Testis (tissue), 3 donors: ENCODE measurements around the gene LRMDA. TPM values are rescaled to one million over a fixed set of nuclear protein-coding genes. Genes with fewer than 3 reads are reported as not detected.
"Not testable (repeated sequence)": the region's sequence is repeated elsewhere in the genome, so short reads cannot be mapped to it uniquely, and the experiment has no call there.

Source experiments
- DNase-seq: peaks from one replicate; pipeline ENCODE4 v3.0.0-alpha.2; 2019
- H3K27ac ChIP-seq, 2 donors: fragments of 200-600 bp; sonication (generic); one replicate each; pipeline ENCODE4 v1.5.1; 2019
- H3K27me3 ChIP-seq: fragments of 200-600 bp; sonication (generic); one replicate; pipeline ENCODE4 v1.5.1; 2019
- H3K36me3 ChIP-seq: fragments of 200-600 bp; sonication (generic); one replicate; pipeline ENCODE4 v1.5.1; 2017; ENCODE audit warnings: low read depth; ENCODE audit errors: missing control alignments
- H3K4me1 ChIP-seq: fragments of 200-600 bp; sonication (generic); one replicate; pipeline ENCODE4 v1.5.1; 2019
- H3K4me3 ChIP-seq, 2 donors: fragments of 200-600 bp; sonication (generic); one replicate each; pipeline ENCODE4 v1.5.1; 2017 to 2019
- H3K9me3 ChIP-seq: fragments of 200-600 bp; sonication (generic); one replicate; pipeline ENCODE4 v1.5.1; 2017
- POLR2A ChIP-seq: fragments of 450-650 bp; IDR thresholded peaks from one replicate; pipeline ENCODE4 v1.6.1; 2017; ENCODE audit warnings: antibody characterized with exemption, mild to moderate bottlenecking, moderate library complexity
- WGBS, 2 donors: methylation state at CpG; one replicate each; pipeline ENCODE4 v1.1.5; 2018; 5-methylcytosine and 5-hydroxymethylcytosine counted together
- intact Hi-C: fragments of 100-400 bp; cut with DNase I; formaldehyde crosslinking; loops from one replicate; pipeline ENCODE4 v1.15.1; 2023; ENCODE audit warnings: low total_unique reads
- polyA plus RNA-seq: library from polyadenylated mRNA; stranded (reverse); fragments of 350-450 nt; fragmentation: Illumina TruSeq; extraction: RNeasy Lipid Tissue Mini Kit (QIAGEN cat#74804); gene quantifications from one replicate; pipeline ENCODE4 v1.2.3, GENCODE V29; 2014; ENCODE audit warnings: low read depth, low replicate concordance; ENCODE audit not compliant: insufficient read depth
- total RNA-seq, 2 donors: library from RNA; depleted of rRNA; stranded (reverse); fragments of >200 nt; gene quantifications; one replicate each; pipeline ENCODE4 v1.2.3, GENCODE V29; 2016
- TF ChIP-seq, protein P1 (sequence below), 3 experiments: fragments of 450-650 bp in 2 of 3; fragments of 200-600 bp in 1 of 3; sonication (generic) in 1 of 3; IDR thresholded peaks; one replicate each; pipeline ENCODE4 v1.5.1; 2016 to 2019; ENCODE audit warnings: antibody characterized with exemption in 3 of 3, mild to moderate bottlenecking in 2 of 3, moderate library complexity in 1 of 3

The LRMDA gene
- total and polyA plus RNA-seq, 3 donors from 2014 or later = 7.6 to 13.8 (median 10.6) TPM

DNA sequence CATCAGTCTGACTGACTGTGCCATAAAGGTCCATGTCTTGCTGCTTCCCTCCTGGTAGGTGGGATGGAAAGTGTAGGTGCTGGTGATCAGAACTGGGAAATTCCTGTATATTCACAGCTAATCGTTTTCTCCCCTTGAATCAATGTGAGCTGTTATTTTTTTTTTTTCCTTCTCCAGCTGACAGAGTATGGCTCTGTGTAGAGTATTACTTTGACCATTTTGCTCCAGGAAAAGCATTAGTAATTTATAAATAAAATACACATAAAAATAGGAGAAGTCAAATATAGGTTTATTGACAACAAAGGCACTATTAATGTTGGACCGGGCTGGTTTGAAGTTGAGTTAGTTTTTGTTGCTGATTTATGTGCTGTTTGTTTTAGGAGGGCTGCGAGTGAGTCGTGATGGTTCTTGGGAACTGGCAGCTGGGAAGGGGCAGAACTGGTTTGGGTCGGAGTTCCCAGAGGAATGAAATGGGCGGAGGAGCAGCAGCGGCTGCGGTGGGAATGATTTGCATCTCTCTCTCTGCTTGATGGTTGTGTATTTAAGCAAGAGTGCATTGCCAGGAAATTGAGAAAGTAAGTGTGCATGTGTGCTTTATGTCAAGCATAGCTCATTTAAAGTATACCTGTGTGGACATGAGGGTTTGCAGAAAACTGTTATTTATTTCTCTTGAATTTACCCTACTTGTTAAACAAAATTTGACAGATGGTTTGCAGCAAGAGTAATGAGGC is 80.9 kb downstream of the LRMDA start:
- DNase-seq = no peak
- Histone ChIP-seq H3K9me3 (no peaks in the 10 kb centered on the region), H3K4me1 (no peaks in the 10 kb centered on the region), H3K4me3 (no peak overlapping the region), H3K27me3 (no peaks in the 10 kb centered on the region), H3K36me3 (no peaks in the 10 kb centered on the region), H3K27ac (no peak overlapping the region)
- WGBS, 2 donors = 58 to 83% methylated on average over 8 of the region's 8 CpGs
- TF ChIP-seq POLR2A = no peak
- TF ChIP-seq, protein P1, sequence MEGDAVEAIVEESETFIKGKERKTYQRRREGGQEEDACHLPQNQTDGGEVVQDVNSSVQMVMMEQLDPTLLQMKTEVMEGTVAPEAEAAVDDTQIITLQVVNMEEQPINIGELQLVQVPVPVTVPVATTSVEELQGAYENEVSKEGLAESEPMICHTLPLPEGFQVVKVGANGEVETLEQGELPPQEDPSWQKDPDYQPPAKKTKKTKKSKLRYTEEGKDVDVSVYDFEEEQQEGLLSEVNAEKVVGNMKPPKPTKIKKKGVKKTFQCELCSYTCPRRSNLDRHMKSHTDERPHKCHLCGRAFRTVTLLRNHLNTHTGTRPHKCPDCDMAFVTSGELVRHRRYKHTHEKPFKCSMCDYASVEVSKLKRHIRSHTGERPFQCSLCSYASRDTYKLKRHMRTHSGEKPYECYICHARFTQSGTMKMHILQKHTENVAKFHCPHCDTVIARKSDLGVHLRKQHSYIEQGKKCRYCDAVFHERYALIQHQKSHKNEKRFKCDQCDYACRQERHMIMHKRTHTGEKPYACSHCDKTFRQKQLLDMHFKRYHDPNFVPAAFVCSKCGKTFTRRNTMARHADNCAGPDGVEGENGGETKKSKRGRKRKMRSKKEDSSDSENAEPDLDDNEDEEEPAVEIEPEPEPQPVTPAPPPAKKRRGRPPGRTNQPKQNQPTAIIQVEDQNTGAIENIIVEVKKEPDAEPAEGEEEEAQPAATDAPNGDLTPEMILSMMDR (IDR thresholded peaks at IDR 0.05) = no peak
- intact Hi-C loops = no loop called here

DNA sequence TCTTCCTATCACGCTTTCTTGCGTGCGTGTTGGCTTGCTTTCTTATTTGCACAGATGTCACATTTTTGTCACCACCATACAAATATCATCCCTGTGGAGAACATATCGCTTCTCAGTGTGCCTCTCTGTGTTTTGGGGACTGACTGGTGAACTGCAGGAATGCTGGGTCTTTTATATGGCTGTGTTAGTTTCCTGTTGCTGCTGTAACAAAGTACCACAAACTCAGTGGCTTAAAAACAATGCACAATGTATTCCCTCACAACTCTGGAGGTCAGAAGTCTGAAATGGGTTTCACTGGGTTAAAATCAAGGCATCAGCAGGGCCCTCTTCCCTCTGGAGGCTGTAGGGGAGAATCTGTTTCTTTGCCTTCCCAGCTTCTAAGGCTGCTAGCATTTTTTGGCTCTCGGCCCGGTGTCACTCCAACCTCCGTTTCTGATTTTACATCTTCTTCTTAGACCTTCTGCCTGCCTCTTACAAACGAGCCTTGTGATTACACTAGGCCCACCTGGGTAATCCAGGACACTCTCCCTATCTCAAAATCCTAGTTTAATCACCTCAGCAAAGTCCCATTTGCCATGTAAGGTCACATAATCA is 82.0 kb downstream of the LRMDA start:
- no peaks in the 10 kb centered on the region for H3K36me3 ChIP-seq
- H3K4me1 ChIP-seq = no peaks in the 10 kb centered on the region
- no peak overlapping the region for H3K4me3 ChIP-seq
- intact Hi-C loops = no loop called here
- TF ChIP-seq, protein P1 (IDR thresholded peaks at IDR 0.05) = no peak
- TF ChIP-seq POLR2A = no peak
- no peaks in the 10 kb centered on the region for H3K27me3 ChIP-seq
- no peaks in the 10 kb centered on the region for H3K9me3 ChIP-seq
- no peak for DNase-seq
- 65 to 77% methylated on average over 8 of the region's 8 CpGs for WGBS, 2 donors
- H3K27ac ChIP-seq = no peak overlapping the region

DNA sequence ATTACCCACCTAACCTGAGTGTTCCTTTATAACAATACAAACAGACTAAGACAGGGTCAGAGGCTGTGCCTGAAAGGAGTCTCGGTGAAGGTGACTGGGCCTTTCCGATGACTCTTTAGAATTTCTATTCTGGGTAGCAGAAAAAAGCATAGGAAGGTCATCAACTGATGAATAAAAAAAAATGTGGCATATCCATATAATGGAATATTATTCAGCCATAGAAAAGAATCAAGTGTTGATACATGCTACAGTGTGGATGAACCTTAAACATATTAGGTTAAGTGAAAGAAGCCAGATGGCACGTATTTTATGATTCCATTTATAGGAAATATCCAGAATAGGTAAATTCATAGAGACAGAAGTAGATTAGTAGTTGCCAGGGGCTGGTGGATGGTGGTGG is 83.4 kb downstream of the LRMDA start:
- intact Hi-C loops = no loop called here
- WGBS, 2 donors = 96 to 99% methylated on average over 3 of the region's 3 CpGs

DNA sequence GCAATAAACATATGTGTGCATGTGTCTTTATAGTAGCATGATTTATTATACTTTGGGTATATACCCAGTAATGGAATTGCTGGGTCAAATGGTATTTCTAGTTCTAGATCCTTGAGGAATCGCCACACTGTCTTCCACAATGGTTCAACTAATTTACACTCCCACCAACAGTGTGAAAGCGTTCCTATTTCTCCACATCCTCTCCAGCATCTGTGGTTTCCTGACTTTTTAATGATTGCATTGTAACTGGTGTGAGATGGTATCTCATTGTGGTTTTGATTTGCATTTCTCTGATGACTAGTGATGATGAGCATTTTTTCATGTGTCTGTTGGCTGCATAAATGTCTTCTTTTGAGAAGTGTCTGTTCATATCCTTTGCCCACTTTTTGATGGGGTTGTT is 84.7 kb downstream of the LRMDA start:
- WGBS, 2 donors = 77 to 94% methylated on average over 2 of the region's 2 CpGs
- H3K36me3 ChIP-seq, DNase-seq, H3K9me3 ChIP-seq, H3K4me1 ChIP-seq, intact Hi-C loops, H3K27ac ChIP-seq, H3K27me3 ChIP-seq, H3K4me3 ChIP-seq: not testable (repeated sequence)

More for the DNA sequence above, 83.4 kb downstream of the LRMDA start:
- no peak for DNase-seq
- H3K4me3 ChIP-seq = no peak overlapping the region
- no peaks in the 10 kb centered on the region for H3K9me3 ChIP-seq
- TF ChIP-seq, protein P1 (IDR thresholded peaks at IDR 0.05) = no peak
- no peak for TF ChIP-seq POLR2A
- no peaks in the 10 kb centered on the region for H3K36me3 ChIP-seq
- no peaks in the 10 kb centered on the region for H3K4me1 ChIP-seq
- no peak overlapping the region for H3K27ac ChIP-seq
- no peaks in the 10 kb centered on the region for H3K27me3 ChIP-seq

DNA sequence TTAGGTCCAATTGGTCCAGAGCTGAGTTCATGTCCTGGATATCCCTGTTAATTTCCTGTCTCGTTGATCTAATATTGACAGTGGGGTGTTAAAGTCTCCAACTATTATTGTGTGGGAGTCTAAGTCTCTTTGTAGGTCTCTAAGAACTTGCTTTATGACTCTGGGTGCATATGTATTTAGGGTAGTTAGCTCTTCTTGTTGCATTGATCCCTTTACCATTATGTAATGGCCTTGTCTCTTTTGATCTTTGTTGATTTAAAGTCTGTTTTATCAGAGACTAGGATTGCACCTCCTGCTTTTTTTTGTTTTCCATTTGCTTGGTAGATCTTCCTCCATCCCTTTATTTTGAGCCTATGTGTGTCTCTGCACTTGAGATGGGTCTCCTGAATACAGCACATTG is 87.8 kb downstream of the LRMDA start:
- 87 to 100% methylated on average over 1 of the region's 1 CpG for WGBS, 2 donors
- H3K4me3 ChIP-seq, H3K36me3 ChIP-seq, DNase-seq, H3K9me3 ChIP-seq, H3K27me3 ChIP-seq, H3K4me1 ChIP-seq, intact Hi-C loops, H3K27ac ChIP-seq: not testable (repeated sequence)

DNA sequence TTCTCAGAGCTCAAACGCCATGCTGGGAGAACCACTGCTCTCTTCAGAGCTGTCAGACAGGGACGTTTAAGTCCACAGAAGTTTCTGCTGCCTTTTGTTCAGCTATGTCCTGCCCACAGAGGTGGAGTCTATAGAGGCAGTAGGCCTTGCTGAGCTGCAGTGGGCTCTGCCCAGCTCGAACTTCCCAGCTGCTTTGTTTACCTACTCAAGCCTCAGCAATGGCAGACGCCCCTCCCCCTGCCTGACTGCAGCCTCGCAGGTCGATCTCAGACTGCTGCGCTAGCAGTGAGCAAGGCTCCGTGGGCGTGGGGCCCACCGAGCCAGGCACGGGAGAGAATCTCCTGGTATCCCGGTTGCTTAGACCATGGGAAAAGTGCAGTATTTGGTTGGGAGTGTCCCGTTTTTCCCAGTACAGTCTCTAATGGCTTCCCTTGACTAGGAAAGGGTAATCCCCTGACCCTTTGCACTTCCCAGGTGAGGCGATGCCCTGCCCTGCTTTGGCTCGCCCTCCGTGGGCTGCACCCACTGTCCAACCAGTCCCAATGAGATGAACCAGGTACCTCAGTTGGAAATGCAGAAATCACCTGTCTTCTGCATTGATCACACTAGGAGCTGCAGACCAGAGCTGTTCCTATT is 89.9 kb downstream of the LRMDA start:
- H3K9me3 ChIP-seq, H3K4me1 ChIP-seq, H3K4me3 ChIP-seq, intact Hi-C loops, H3K36me3 ChIP-seq, DNase-seq, H3K27ac ChIP-seq, H3K27me3 ChIP-seq: not testable (repeated sequence)
- WGBS, 2 donors = 74 to 95% methylated on average over 9 to 16 of the region's 16 CpGs
